ENCODE results near the gene EFNA5. TPM values are rescaled to one million over a fixed set of nuclear protein-coding genes. Genes with fewer than 3 reads are reported as not detected.

Gene EFNA5
- total RNA-seq, 4 donors from 2014 or later: 6.8 to 17.9 (median 11.5) TPM

GRCh38 chr5:107651325-107651724 is 19.4 kb downstream of the EFNA5 start:
- TF ChIP-seq POLR2A (IDR thresholded peaks at IDR 0.05): no peak
- TF ChIP-seq, protein P1, sequence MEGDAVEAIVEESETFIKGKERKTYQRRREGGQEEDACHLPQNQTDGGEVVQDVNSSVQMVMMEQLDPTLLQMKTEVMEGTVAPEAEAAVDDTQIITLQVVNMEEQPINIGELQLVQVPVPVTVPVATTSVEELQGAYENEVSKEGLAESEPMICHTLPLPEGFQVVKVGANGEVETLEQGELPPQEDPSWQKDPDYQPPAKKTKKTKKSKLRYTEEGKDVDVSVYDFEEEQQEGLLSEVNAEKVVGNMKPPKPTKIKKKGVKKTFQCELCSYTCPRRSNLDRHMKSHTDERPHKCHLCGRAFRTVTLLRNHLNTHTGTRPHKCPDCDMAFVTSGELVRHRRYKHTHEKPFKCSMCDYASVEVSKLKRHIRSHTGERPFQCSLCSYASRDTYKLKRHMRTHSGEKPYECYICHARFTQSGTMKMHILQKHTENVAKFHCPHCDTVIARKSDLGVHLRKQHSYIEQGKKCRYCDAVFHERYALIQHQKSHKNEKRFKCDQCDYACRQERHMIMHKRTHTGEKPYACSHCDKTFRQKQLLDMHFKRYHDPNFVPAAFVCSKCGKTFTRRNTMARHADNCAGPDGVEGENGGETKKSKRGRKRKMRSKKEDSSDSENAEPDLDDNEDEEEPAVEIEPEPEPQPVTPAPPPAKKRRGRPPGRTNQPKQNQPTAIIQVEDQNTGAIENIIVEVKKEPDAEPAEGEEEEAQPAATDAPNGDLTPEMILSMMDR (IDR thresholded peaks at IDR 0.05): no peak
- DNase-seq: no peak
- Histone ChIP-seq H3K4me3 (no peak overlapping the region), H3K27ac (no peak overlapping the region), H3K4me1 (peaks cover 0 to 15% (median 0%) of the 10 kb centered on the region in 3 donors), H3K9me3 (no peaks in the 10 kb centered on the region), H3K36me3 (no peaks in the 10 kb centered on the region), H3K27me3 (no peaks in the 10 kb centered on the region)
- intact Hi-C loops (cut with DNase I): no loop called here
- 91 to 92% methylated on average over 6 of the region's 6 CpGs for WGBS, 2 donors

- intact Hi-C loops (cut with DNase I): no loop called here
- no peak for DNase-seq
Observed at GRCh38 chr5:107646418-107646817, 24.3 kb downstream of the EFNA5 start.

GRCh38 chr5:107640568-107640967 is 30.2 kb downstream of the EFNA5 start:
- WGBS, 2 donors: 90 to 96% methylated on average over 3 of the region's 3 CpGs
- no peak for TF ChIP-seq POLR2A (IDR thresholded peaks at IDR 0.05)
- TF ChIP-seq, protein P1 (IDR thresholded peaks at IDR 0.05): no peak
- no peaks in the 10 kb centered on the region for H3K36me3 ChIP-seq
- no peak for DNase-seq
- no peak overlapping the region for H3K4me3 ChIP-seq
- no peaks in the 10 kb centered on the region for H3K4me1 ChIP-seq
- no peak overlapping the region for H3K27ac ChIP-seq
- intact Hi-C loops (cut with DNase I): no loop called here
- no peaks in the 10 kb centered on the region for H3K27me3 ChIP-seq
- no peaks in the 10 kb centered on the region for H3K9me3 ChIP-seq

More at GRCh38 chr5:107646418-107646817, 24.3 kb downstream of the EFNA5 start:
- TF ChIP-seq POLR2A (IDR thresholded peaks at IDR 0.05): no peak
- TF ChIP-seq, protein P1 (IDR thresholded peaks at IDR 0.05): no peak
- no peak overlapping the region for H3K4me3 ChIP-seq
- H3K36me3 ChIP-seq: no peaks in the 10 kb centered on the region
- H3K4me1 ChIP-seq: peaks cover 0 to 5% (median 0%) of the 10 kb centered on the region in 3 donors
- no peak overlapping the region for H3K27ac ChIP-seq
- no peaks in the 10 kb centered on the region for H3K9me3 ChIP-seq
- no peaks in the 10 kb centered on the region for H3K27me3 ChIP-seq

- Histone ChIP-seq H3K4me1 (no peaks in the 10 kb centered on the region), H3K27ac (no peak overlapping the region), H3K36me3 (no peaks in the 10 kb centered on the region), H3K4me3 (no peak overlapping the region), H3K9me3 (no peaks in the 10 kb centered on the region), H3K27me3 (no peaks in the 10 kb centered on the region)
- no peak for DNase-seq
- intact Hi-C loops (cut with DNase I): no loop called here
- 72 to 81% methylated on average over 3 of the region's 3 CpGs for WGBS, 2 donors
- TF ChIP-seq, protein P1 (IDR thresholded peaks at IDR 0.05): no peak
- TF ChIP-seq POLR2A (IDR thresholded peaks at IDR 0.05): no peak
Observed at GRCh38 chr5:107639990-107640389, 30.7 kb downstream of the EFNA5 start.

- Histone ChIP-seq H3K36me3 (no peaks in the 10 kb centered on the region), H3K4me3 (no peak overlapping the region), H3K4me1 (peaks cover 0 to 6% (median 0%) of the 10 kb centered on the region in 3 donors), H3K9me3 (no peaks in the 10 kb centered on the region), H3K27me3 (no peaks in the 10 kb centered on the region), H3K27ac (no peak overlapping the region)
- TF ChIP-seq, protein P1 (IDR thresholded peaks at IDR 0.05): no peak
- no peak for TF ChIP-seq POLR2A (IDR thresholded peaks at IDR 0.05)
- WGBS, 2 donors: 56 to 79% methylated on average over 3 of the region's 3 CpGs
- intact Hi-C loops (cut with DNase I): no loop called here
- DNase-seq: no peak
Observed at GRCh38 chr5:107636555-107636954, 34.2 kb downstream of the EFNA5 start.

All from esophagus squamous epithelium (tissue), 5 donors.